A549 (cell line): ENCODE results near the gene MMS19. TPM values are rescaled to one million over a fixed set of nuclear protein-coding genes. Genes with fewer than 3 reads are reported as not detected.

Source experiments
- ATAC-seq, 2 experiments: fragments of 200-7000 bp in 1 of 2; fragments of >200 bp in 1 of 2; cut with Nextera tagmentation in 1 of 2; cut with Tn5 transposase in 1 of 2; 3 replicates each; pipeline versions ENCODE4 v1.8.0 to v1.9.1; 2018 to 2020; ENCODE audit warnings: mild to moderate bottlenecking in 1 of 2, moderate library complexity in 1 of 2
- CTCF ChIA-PET: fragments of 300-600 bp; sonication (Branson Sonifier 250); formaldehyde crosslinking; extraction: SDS; loops from one replicate; lab custom pipeline; 2021; ENCODE audit warnings: antibody characterized with exemption, inconsistent platforms; lab: Yijun Ruan, JAX
- POLR2A ChIA-PET: fragments of 350-600 bp; formaldehyde crosslinking; extraction: SDS; loops from one replicate; lab custom pipeline; 2021; ENCODE audit warnings: antibody characterized with exemption, inconsistent platforms; lab: Yijun Ruan, JAX
- DNase-seq, 2 experiments: peaks; one replicate each; pipeline versions ENCODE4 v3.0.0 to v3.0.0-alpha.2; 2011 to 2016; ENCODE audit warnings: low read depth in 1 of 2, low spot score in 1 of 2
- FAIRE-seq: peaks from 2 replicates; lab custom pipeline; 2011; peaks lifted over from hg19 to GRCh38; lab: Jason Lieb, UNC
- H3K27ac ChIP-seq, 2 experiments: fragments of >200 bp; sonication (Bioruptor Twin); formaldehyde crosslinking; 3 replicates each; pipeline ENCODE4 v1.5.1; 2016 to 2017
- H3K4me1 ChIP-seq: fragments of >200 bp; sonication (Bioruptor Twin); formaldehyde crosslinking; 3 replicates; pipeline ENCODE4 v1.6.1; 2016
- H3K4me2 ChIP-seq: fragments of >200 bp; sonication (Bioruptor Twin); formaldehyde crosslinking; 3 replicates; pipeline ENCODE4 v1.6.1; 2016
- H3K4me3 ChIP-seq: fragments of >200 bp; sonication (Bioruptor Twin); formaldehyde crosslinking; 3 replicates; pipeline ENCODE4 v1.5.1; 2016
- H3K9me3 ChIP-seq: fragments of >200 bp; sonication (Bioruptor Twin); formaldehyde crosslinking; 3 replicates; pipeline ENCODE4 v1.6.1; 2016
- BHLHE40 ChIP-seq: IDR thresholded peaks from 2 replicates; pipeline ENCODE4 v1.6.1; 2012; ENCODE audit warnings: low read depth, low read length, inconsistent platforms
- CBX8 ChIP-seq: fragments of 200-600 bp; sonication (generic); IDR thresholded peaks from 2 replicates; pipeline ENCODE4 v1.6.1; 2016
- CHD2 ChIP-seq: fragments of 150-350 bp; IDR thresholded peaks from 2 replicates; pipeline ENCODE4 v1.6.1; 2014; ENCODE audit warnings: low read length; ENCODE audit not compliant: partially characterized antibody
- EHF ChIP-seq: fragments of 250-450 bp; sonication (Bioruptor Pico); IDR thresholded peaks from 2 replicates; pipeline ENCODE4 v1.5.0; 2020; ENCODE audit warnings: mild to moderate bottlenecking
- EHMT2 ChIP-seq: fragments of 200-600 bp; sonication (generic); IDR thresholded peaks from 2 replicates; pipeline ENCODE4 v1.6.1; 2016; ENCODE audit warnings: antibody characterized with exemption, low read depth, mild to moderate bottlenecking, moderate library complexity
- ESRRA ChIP-seq: fragments of 150-350 bp; IDR thresholded peaks from 2 replicates; pipeline ENCODE4 v1.6.1; 2014; ENCODE audit warnings: mild to moderate bottlenecking, low read length, borderline replicate concordance
- FOSL2 ChIP-seq, 2 experiments: fragments of 450-650 bp in 1 of 2; fragments of >200 bp in 1 of 2; sonication (Bioruptor Twin) in 1 of 2; formaldehyde crosslinking; IDR thresholded peaks; 2 replicates each; pipeline versions ENCODE4 v1.5.0 to v1.6.1; 2016 to 2020; ENCODE audit warnings: mild to moderate bottlenecking in 1 of 2, moderate library complexity in 1 of 2
- FOXS1 ChIP-seq: fragments of 250-450 bp; sonication (Bioruptor Pico); IDR thresholded peaks from 2 replicates; pipeline ENCODE4 v1.5.0; 2020; ENCODE audit warnings: mild to moderate bottlenecking, moderate library complexity
- GATA3 ChIP-seq: IDR thresholded peaks from 2 replicates; pipeline ENCODE4 v1.6.1; 2012; ENCODE audit warnings: borderline replicate concordance
- HDAC2 ChIP-seq: fragments of 200-600 bp; sonication (generic); IDR thresholded peaks from 2 replicates; pipeline ENCODE4 v1.6.1; 2016
- HEYL ChIP-seq: fragments of 250-450 bp; sonication (Bioruptor Pico); IDR thresholded peaks from 2 replicates; pipeline ENCODE4 v1.8.0; 2021; ENCODE audit warnings: mild to moderate bottlenecking, moderate library complexity
- HOXA7 ChIP-seq: fragments of 250-450 bp; sonication (Bioruptor Pico); IDR thresholded peaks from 2 replicates; pipeline ENCODE4 v1.5.0; 2020; ENCODE audit warnings: mild to moderate bottlenecking, moderate library complexity
- KDM1A ChIP-seq: fragments of 200-600 bp; sonication (generic); IDR thresholded peaks from 2 replicates; pipeline ENCODE4 v1.6.1; 2016; ENCODE audit warnings: low read depth, mild to moderate bottlenecking
- KDM5A ChIP-seq: fragments of 200-600 bp; sonication (generic); IDR thresholded peaks from 2 replicates; pipeline ENCODE4 v1.6.1; 2016; ENCODE audit warnings: antibody characterized with exemption, mild to moderate bottlenecking
- MAFK ChIP-seq: fragments of 450-650 bp; IDR thresholded peaks from 2 replicates; pipeline ENCODE4 v1.6.1; 2014; ENCODE audit not compliant: partially characterized antibody
- NFE2L2 ChIP-seq: fragments of 150-350 bp; conservative IDR thresholded peaks from 2 replicates; pipeline ENCODE4 v1.6.1; 2014; ENCODE audit warnings: low read length
- NPAS2 ChIP-seq: fragments of 250-450 bp; sonication (Bioruptor Pico); IDR thresholded peaks from 2 replicates; pipeline ENCODE4 v1.8.0; 2022; ENCODE audit warnings: mild to moderate bottlenecking, moderate library complexity, borderline replicate concordance
- PHF8 ChIP-seq: fragments of 200-600 bp; sonication (generic); IDR thresholded peaks from 2 replicates; pipeline ENCODE4 v1.6.1; 2016; ENCODE audit warnings: low read depth, mild to moderate bottlenecking, antibody characterized with exemption, moderate library complexity, borderline replicate concordance
- POLR2AphosphoS2 ChIP-seq: conservative IDR thresholded peaks from 2 replicates; pipeline ENCODE4 v1.6.1; 2012; ENCODE audit warnings: low read length, improper control_type of control experiment, inconsistent platforms
- RAD21 ChIP-seq, 2 experiments: fragments of >200 bp in 1 of 2; sonication (Bioruptor Twin) in 1 of 2; formaldehyde crosslinking in 1 of 2; IDR thresholded peaks in 1 of 2; conservative IDR thresholded peaks in 1 of 2; 2 replicates in 1 of 2; 3 replicates in 1 of 2; pipeline ENCODE4 v1.6.1; 2012 to 2018; ENCODE audit warnings: inconsistent platforms in 1 of 2
- RARB ChIP-seq: fragments of 250-450 bp; sonication (Bioruptor Pico); IDR thresholded peaks from 2 replicates; pipeline ENCODE4 v1.8.0; 2021; ENCODE audit warnings: mild to moderate bottlenecking, moderate library complexity
- RCOR1 ChIP-seq: fragments of 150-350 bp; IDR thresholded peaks from 2 replicates; pipeline ENCODE4 v1.6.1; 2014; ENCODE audit warnings: antibody characterized with exemption, low read length, low read depth
- RNF2 ChIP-seq: fragments of 200-600 bp; sonication (generic); IDR thresholded peaks from 2 replicates; pipeline ENCODE4 v1.6.1; 2016; ENCODE audit warnings: low read depth, mild to moderate bottlenecking, antibody characterized with exemption, moderate library complexity, borderline replicate concordance
- SMC3 ChIP-seq: fragments of >200 bp; sonication (Bioruptor Twin); formaldehyde crosslinking; IDR thresholded peaks from 3 replicates; pipeline ENCODE4 v1.6.1; 2018; ENCODE audit warnings: inconsistent platforms
- TFCP2L1 ChIP-seq: fragments of 250-450 bp; sonication (Bioruptor Pico); IDR thresholded peaks from 2 replicates; pipeline ENCODE4 v1.5.0; 2021; ENCODE audit warnings: mild to moderate bottlenecking
- ZFP36 ChIP-seq: fragments of 450-650 bp; IDR thresholded peaks from 2 replicates; pipeline ENCODE4 v1.6.1; 2014; ENCODE audit warnings: borderline replicate concordance; ENCODE audit not compliant: partially characterized antibody
- ZNF302 ChIP-seq: fragments of 250-450 bp; sonication (Bioruptor Pico); IDR thresholded peaks from 2 replicates; pipeline ENCODE4 v1.9.0; 2021; ENCODE audit warnings: inconsistent platforms, mild to moderate bottlenecking, moderate library complexity
- WGBS: methylation state at CpG from one replicate; pipeline ENCODE4 v1.1.6; 2017; ENCODE audit errors: missing lambda C conversion rate; 5-methylcytosine and 5-hydroxymethylcytosine counted together
- polyA plus RNA-seq, 4 experiments: library from polyadenylated mRNA; depleted of rRNA in 3 of 4; stranded (reverse); fragments of >200 nt; fragmentation: RNase III in 1 of 4; extraction: RNeasy Plus Mini Kit Qiagen cat#74134 plus additional on column Dnase treatment in 1 of 4; gene quantifications; 2 replicates in 3 of 4; 3 replicates in 1 of 4; pipeline ENCODE4 v1.2.3, GENCODE V29; 2011 to 2017
- TF ChIP-seq, protein P1 (sequence below): fragments of >200 bp; sonication (Bioruptor Twin); formaldehyde crosslinking; IDR thresholded peaks from 3 replicates; pipeline ENCODE4 v1.5.1; 2016
- TF ChIP-seq, protein P2 (sequence below): fragments of 450-650 bp; IDR thresholded peaks from 2 replicates; pipeline ENCODE4 v1.6.1; 2014; ENCODE audit warnings: antibody characterized with exemption
- TF ChIP-seq, protein P3 (sequence below): fragments of 150-350 bp; IDR thresholded peaks from 2 replicates; pipeline ENCODE4 v1.6.1; 2014; ENCODE audit warnings: low read depth, mild to moderate bottlenecking, low read length
- TF ChIP-seq, protein P4 (sequence below): IDR thresholded peaks from 2 replicates; pipeline ENCODE4 v1.6.1; 2012

MMS19 gene
- polyA plus RNA-seq, 2 of the 4 experiments (the other 2 are of a cell fraction), result 60.6 to 65.6 TPM

DNA sequence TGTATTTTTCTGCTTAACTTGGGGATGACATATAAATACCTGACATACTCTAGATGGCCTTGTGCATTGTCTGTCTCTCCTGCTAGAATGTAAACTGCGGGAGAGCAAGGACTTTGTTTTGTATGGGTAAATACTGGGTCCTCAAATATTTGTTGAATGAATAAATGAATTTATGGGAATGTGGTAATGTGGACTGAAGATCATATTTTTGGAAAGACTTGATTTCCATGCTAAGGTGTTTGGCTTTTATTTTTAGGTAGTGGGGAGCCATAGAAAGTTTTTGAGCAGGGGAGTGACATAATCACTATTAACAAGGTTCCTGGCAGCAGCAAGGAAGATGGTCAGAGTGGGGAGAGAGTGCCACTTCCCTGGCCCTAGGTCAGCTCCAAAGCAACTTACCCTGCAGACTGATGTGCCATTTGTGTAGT is 27.5 kb upstream of the MMS19 start:
- POLR2A ChIA-PET, result no interaction called here
- no peak for FAIRE-seq

DNA sequence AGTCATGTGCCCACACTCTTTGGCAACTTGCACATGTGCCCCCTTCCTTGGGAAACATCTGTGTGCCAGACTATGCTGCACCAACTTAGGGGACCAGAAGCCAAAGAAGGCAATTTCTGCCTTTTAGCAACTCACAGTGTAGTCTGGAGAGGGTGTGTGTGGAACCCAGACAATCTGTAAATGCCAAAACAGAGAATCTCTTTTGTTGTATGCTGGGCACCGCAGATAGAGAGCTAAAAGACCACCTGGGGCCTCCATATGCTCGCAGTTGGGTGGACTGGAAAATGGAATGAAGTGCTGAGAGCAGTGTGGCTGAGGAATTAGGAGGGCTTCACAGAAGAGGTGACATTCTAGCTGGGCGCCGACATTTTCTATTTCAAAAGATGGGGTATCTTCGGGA is 26.9 kb upstream of the MMS19 start:
- Histone ChIP-seq H3K4me2 (no peak overlapping the region), H3K9me3 (no peaks in the 10 kb centered on the region), H3K27ac (no peak overlapping the region), H3K4me1 (0 out of 3 replicates have a peak, but pooled peaks cover 3% of the 10 kb centered on the region), H3K4me3 (no peak overlapping the region)
- ATAC-seq (no peak), FAIRE-seq (no peak), DNase-seq (no peak)
- CTCF ChIA-PET, result interaction anchor here (0.8 to 1.2 kb wide), 2 partner anchors 9 to 29 kb away, joined by 3 to 6 read pairs; no protein-coding TSS in a partner anchor
- WGBS, result 88% methylated on average over 5 of the region's 5 CpGs
- POLR2A ChIA-PET, result interaction anchor here (0.6 kb wide), 1 partner anchor 9 kb away, joined by 3 read pairs; no protein-coding TSS in a partner anchor
- TF ChIP-seq PHF8 (no peak), KDM5A (no peak), KDM1A (no peak), ZNF302 (CRISPR knock-in tag) (no peak), HOXA7 (no peak), TFCP2L1 (CRISPR knock-in tag) (no peak), RCOR1 (no peak), HDAC2 (no peak), SMC3 (no peak), GATA3 (no peak), ZFP36 (no peak), FOSL2 (IDR thresholded peaks at IDR 0.05) (no peak), FOSL2 (CRISPR knock-in tag; IDR thresholded peaks at IDR 0.05) (no peak), EHMT2 (no peak), RNF2 (no peak), POLR2AphosphoS2 (no peak), CBX8 (no peak), HEYL (CRISPR knock-in tag) (no peak)
- TF ChIP-seq, protein P1, sequence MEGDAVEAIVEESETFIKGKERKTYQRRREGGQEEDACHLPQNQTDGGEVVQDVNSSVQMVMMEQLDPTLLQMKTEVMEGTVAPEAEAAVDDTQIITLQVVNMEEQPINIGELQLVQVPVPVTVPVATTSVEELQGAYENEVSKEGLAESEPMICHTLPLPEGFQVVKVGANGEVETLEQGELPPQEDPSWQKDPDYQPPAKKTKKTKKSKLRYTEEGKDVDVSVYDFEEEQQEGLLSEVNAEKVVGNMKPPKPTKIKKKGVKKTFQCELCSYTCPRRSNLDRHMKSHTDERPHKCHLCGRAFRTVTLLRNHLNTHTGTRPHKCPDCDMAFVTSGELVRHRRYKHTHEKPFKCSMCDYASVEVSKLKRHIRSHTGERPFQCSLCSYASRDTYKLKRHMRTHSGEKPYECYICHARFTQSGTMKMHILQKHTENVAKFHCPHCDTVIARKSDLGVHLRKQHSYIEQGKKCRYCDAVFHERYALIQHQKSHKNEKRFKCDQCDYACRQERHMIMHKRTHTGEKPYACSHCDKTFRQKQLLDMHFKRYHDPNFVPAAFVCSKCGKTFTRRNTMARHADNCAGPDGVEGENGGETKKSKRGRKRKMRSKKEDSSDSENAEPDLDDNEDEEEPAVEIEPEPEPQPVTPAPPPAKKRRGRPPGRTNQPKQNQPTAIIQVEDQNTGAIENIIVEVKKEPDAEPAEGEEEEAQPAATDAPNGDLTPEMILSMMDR, result no peak
- TF ChIP-seq, protein P2, sequence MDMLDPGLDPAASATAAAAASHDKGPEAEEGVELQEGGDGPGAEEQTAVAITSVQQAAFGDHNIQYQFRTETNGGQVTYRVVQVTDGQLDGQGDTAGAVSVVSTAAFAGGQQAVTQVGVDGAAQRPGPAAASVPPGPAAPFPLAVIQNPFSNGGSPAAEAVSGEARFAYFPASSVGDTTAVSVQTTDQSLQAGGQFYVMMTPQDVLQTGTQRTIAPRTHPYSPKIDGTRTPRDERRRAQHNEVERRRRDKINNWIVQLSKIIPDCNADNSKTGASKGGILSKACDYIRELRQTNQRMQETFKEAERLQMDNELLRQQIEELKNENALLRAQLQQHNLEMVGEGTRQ, result no peak
- TF ChIP-seq, protein P3, sequence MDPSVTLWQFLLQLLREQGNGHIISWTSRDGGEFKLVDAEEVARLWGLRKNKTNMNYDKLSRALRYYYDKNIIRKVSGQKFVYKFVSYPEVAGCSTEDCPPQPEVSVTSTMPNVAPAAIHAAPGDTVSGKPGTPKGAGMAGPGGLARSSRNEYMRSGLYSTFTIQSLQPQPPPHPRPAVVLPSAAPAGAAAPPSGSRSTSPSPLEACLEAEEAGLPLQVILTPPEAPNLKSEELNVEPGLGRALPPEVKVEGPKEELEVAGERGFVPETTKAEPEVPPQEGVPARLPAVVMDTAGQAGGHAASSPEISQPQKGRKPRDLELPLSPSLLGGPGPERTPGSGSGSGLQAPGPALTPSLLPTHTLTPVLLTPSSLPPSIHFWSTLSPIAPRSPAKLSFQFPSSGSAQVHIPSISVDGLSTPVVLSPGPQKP, result no peak

More for the DNA sequence above, 27.5 kb upstream of the MMS19 start:
- Histone ChIP-seq H3K4me3 (no peak overlapping the region), H3K9me3 (no peaks in the 10 kb centered on the region), H3K27ac (no peak overlapping the region), H3K4me1 (0 out of 3 replicates have a peak, but pooled peaks cover 3% of the 10 kb centered on the region), H3K4me2 (no peak overlapping the region)
- 56% methylated on average over 1 of the region's 1 CpG for WGBS
- DNase-seq (no peak), ATAC-seq (no peak)
- TF ChIP-seq, protein P2, result no peak
- TF ChIP-seq CHD2, result no peak
- TF ChIP-seq RCOR1, result no peak
- TF ChIP-seq GATA3, result no peak
- TF ChIP-seq NPAS2 (CRISPR knock-in tag), result no peak
- no peak for TF ChIP-seq FOXS1 (CRISPR knock-in tag)
- no peak for TF ChIP-seq POLR2AphosphoS2
- TF ChIP-seq, protein P4, sequence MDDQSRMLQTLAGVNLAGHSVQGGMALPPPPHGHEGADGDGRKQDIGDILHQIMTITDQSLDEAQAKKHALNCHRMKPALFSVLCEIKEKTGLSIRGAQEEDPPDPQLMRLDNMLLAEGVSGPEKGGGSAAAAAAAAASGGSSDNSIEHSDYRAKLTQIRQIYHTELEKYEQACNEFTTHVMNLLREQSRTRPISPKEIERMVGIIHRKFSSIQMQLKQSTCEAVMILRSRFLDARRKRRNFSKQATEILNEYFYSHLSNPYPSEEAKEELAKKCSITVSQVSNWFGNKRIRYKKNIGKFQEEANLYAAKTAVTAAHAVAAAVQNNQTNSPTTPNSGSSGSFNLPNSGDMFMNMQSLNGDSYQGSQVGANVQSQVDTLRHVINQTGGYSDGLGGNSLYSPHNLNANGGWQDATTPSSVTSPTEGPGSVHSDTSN, result no peak
- no peak for TF ChIP-seq BHLHE40
- no peak for TF ChIP-seq EHF (CRISPR knock-in tag)
- no peak for TF ChIP-seq NFE2L2
- TF ChIP-seq ESRRA, result no peak
- no peak for TF ChIP-seq CBX8
- no peak for TF ChIP-seq RAD21 (conservative IDR thresholded peaks at IDR 0.05 in 1 of 2, IDR thresholded peaks at IDR 0.05 in 1 of 2)
- no peak for TF ChIP-seq HDAC2
- TF ChIP-seq RARB (CRISPR knock-in tag), result no peak
- no peak for TF ChIP-seq MAFK
- CTCF ChIA-PET, result no interaction called here
